ENCODE measurements around the gene LHCGR.

- TF ChIP-seq POLR2A (IDR thresholded peaks at IDR 0.05) (no peak), CTCF (IDR thresholded peaks at IDR 0.05) (no peak)
These were observed 43.4 kb downstream of the LHCGR start for GRCh38 chr2:48712151-48712550.

All from lower leg skin (tissue), 3 donors.